AG09309 (cell line): ENCODE measurements around the gene RLF.

ENCODE experiments used
- DNase-seq: peaks from one replicate; pipeline ENCODE4 v3.0.0-alpha.2; 2010; ENCODE audit warnings: low read depth
- H3K4me3 ChIP-seq: 2 replicates; pipeline ENCODE4 v1.5.1; 2011; ENCODE audit warnings: mild to moderate bottlenecking, low read depth, low read length, moderate library complexity; ENCODE audit not compliant: control insufficient read depth
- CTCF ChIP-seq: IDR thresholded peaks from 2 replicates; pipeline ENCODE4 v1.5.1; 2011; ENCODE audit warnings: mild to moderate bottlenecking, low read depth, low read length, inconsistent platforms; ENCODE audit not compliant: insufficient read depth, control insufficient read depth; ENCODE audit errors: missing control alignments

The RLF gene

GRCh38 chr1:40132383-40133311 is 28.5 kb upstream of the RLF start:
- peak overlapping the region; percentile 11 for H3K4me3 ChIP-seq
- TF ChIP-seq CTCF: no peak
- no peak for DNase-seq

DNA sequence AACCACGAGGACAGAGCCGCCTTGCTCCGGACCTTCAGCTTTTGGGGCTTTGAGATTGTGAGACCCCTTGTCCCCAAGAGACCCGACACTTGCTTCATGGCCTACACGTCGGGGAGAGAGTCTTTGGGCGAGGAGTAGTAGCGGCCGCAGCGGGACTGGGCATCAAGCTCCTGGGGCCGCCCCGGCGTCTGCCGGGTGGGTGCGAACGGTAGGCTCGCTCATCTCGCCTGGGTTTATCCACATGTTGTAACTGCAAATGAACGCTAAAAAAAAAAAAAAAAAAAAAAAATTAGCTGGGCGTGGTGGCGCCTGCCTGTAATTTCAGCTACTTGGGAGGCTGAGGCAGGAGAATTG is 27.9 kb upstream of the RLF start:
- no peak for TF ChIP-seq CTCF
- DNase-seq: no peak
- H3K4me3 ChIP-seq: no peak overlapping the region

GRCh38 chr1:40133839-40134238 is 27.3 kb upstream of the RLF start:
- no peak for TF ChIP-seq CTCF
- no peak for DNase-seq

GRCh38 chr1:40140211-40140973 is 20.8 kb upstream of the RLF start:
- no peak for DNase-seq
- TF ChIP-seq CTCF: no peak
- H3K4me3 ChIP-seq: no peak overlapping the region

More at GRCh38 chr1:40133839-40134238, 27.3 kb upstream of the RLF start:
- H3K4me3 ChIP-seq: no peak overlapping the region

GRCh38 chr1:40141878-40142535 is 19.2 kb upstream of the RLF start:
- no peak for TF ChIP-seq CTCF
- peak; percentile 57 for DNase-seq
- no peak overlapping the region for H3K4me3 ChIP-seq

DNA sequence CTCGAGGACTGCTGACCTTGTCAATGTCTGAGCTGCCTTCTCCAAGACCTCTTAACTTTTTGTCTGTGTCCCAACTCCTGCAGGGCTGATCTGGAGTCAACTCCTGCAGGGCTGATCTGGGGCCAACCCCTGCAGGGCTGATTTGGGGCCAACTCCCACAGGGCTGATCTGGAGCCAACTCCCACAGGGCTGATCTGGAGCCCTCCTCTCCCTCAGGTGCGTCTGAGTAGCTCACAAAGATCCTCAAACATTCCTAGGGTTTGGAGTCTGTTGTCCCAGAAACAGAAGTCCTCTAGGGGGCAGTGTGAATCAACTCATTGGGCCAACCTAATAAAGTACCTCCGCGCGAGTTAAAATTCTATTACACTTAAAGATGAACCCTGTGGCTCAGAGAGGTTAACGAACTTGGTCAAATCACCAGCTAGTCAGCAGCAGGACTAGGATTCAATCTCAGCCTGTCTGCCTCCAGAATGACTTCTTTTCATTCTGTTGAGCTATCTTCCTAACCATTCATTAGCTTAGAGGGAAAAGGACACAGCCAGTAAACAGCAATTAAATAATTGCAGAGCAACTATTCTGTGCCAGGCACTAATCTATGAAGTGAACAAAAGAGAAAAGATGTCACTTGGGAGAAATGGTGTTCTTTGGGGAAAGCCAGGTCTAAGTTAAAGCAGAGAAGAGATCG is 17.2 kb upstream of the RLF start:
- DNase-seq: peak; percentile 35

More for the DNA sequence above, 17.2 kb upstream of the RLF start:
- TF ChIP-seq CTCF: peak; percentile 80
- no peak overlapping the region for H3K4me3 ChIP-seq
